PC-9 (cell line): ENCODE measurements around the gene MYO1A.

Source experiments
- CTCF ChIP-seq: fragments of 200-600 bp; sonication (generic); conservative IDR thresholded peaks from 2 replicates; pipeline ENCODE4 v1.6.1; 2017; ENCODE audit warnings: mixed run types, antibody characterized with exemption, mild to moderate bottlenecking, moderate library complexity
- EZH2 ChIP-seq: fragments of 200-600 bp; sonication (generic); IDR thresholded peaks from 2 replicates; pipeline ENCODE4 v1.8.0; 2017; ENCODE audit warnings: antibody characterized with exemption, low read depth

- TF ChIP-seq CTCF (no peak), EZH2 (no peak)
These were observed 53.0 kb downstream of the MYO1A start for GRCh38 chr12:56996793-56997545.
